Measurements from ENCODE around the gene SENP2. TPM values are rescaled to one million over a fixed set of nuclear protein-coding genes. Genes with fewer than 3 reads are reported as not detected.
A peak's percentile ranks its signal among the peaks of the same experiment; 100 is the strongest.

SENP2 gene
- total and polyA plus RNA-seq, 9 of the 15 experiments (the other 6 are each of a cell fraction or from before 2014, with no cell fraction given): 11.8 to 67.1 (median 41.1) TPM

- no peaks in the 10 kb centered on the region for H3K79me2 ChIP-seq (ENCODE audit: control insufficient read depth, insufficient read depth, low read length)
- no peak overlapping the region for H3K4me2 ChIP-seq (ENCODE audit: insufficient read depth, low read length)
- peaks cover 35% of the 10 kb centered on the region; the same call in 2 of the 3 replicates for H3K36me3 ChIP-seq (ENCODE audit: control insufficient read depth, insufficient read depth, low read length)
- BruUV-seq (replicated peaks): no TSS peak
- no peaks in the 10 kb centered on the region for H3K27me3 ChIP-seq (ENCODE audit: control insufficient read depth in 2 of 2, insufficient read depth in 2 of 2, low read length in 2 of 2)
- WGBS (ENCODE audit: insufficient coverage, low coverage, missing lambda C conversion rate): 89% methylated on average over 4 of the region's 4 CpGs
- DNase-seq (ENCODE audit: extremely low read depth in 1 of 4, low spot score in 3 of 4): no peak
- intact Hi-C loops (cut with micrococcal nuclease) (no loop called here), in situ Hi-C loops (cut with MboI) (no loop called here)
- H3K4me3 ChIP-seq: no peak overlapping the region
- no peaks in the 10 kb centered on the region for H3K9me3 ChIP-seq (replicated peaks; ENCODE audit: control insufficient read depth, insufficient read depth, low read depth, low read length)
- ChIA-PET CTCF (ENCODE audit: low intra/inter-chr PET ratio) (no interaction called here), POLR2A (interaction anchor here (0.6 to 1.4 kb wide), 2 partner anchors 8 to 10 kb away, joined by 3 to 7 read pairs; no protein-coding TSS in a partner anchor)
- no peaks in the 10 kb centered on the region for H4K20me1 ChIP-seq (replicated peaks; ENCODE audit: control insufficient read depth, insufficient read depth, low read length)
- ATAC-seq: no peak
- peak; percentile 64 for FAIRE-seq
- H2AFZ ChIP-seq (ENCODE audit: low read depth, low read length): no peak overlapping the region
- no peaks in the 10 kb centered on the region for H3K9me1 ChIP-seq (ENCODE audit: control insufficient read depth, insufficient read depth, low read length)
- H3K9ac ChIP-seq (ENCODE audit: insufficient read depth in 1 of 2, low read depth in 2 of 2, low read length in 2 of 2): no peak overlapping the region
- H3K27ac ChIP-seq (ENCODE audit: extremely low read depth, low read depth, low read length): no peak overlapping the region; the same call in 2 of the 3 replicates
- H3K4me1 ChIP-seq (replicated peaks in 1 of 2; ENCODE audit: control insufficient read depth in 2 of 2, insufficient read depth in 2 of 2, low read length in 2 of 2): no peaks in the 10 kb centered on the region
- no peak for TF ChIP-seq CUX1 (CRISPR knock-in tag; IDR thresholded peaks at IDR 0.05)
- no peak for TF ChIP-seq ZNF449 (CRISPR knock-in tag; IDR thresholded peaks at IDR 0.05)
- no peak for TF ChIP-seq RBM22 (IDR thresholded peaks at IDR 0.05; ENCODE audit: low read depth, low read length, poor library complexity, severe bottlenecking)
- TF ChIP-seq HES1 (IDR thresholded peaks at IDR 0.05; ENCODE audit: low read depth): no peak
- no peak for TF ChIP-seq USF2 (CRISPR knock-in tag; IDR thresholded peaks at IDR 0.05)
- no peak for TF ChIP-seq CHD1 (IDR thresholded peaks at IDR 0.05; ENCODE audit: low read length)
- no peak for TF ChIP-seq ZBTB11 (CRISPR knock-in tag; IDR thresholded peaks at IDR 0.05)
Observed at GRCh38 chr3:185629554-185630181, 43.6 kb downstream of the SENP2 start.
